IMR-90 (cell line): ENCODE data around the gene RELN. TPM values are rescaled to one million over a fixed set of nuclear protein-coding genes. Genes with fewer than 3 reads are reported as not detected.

ENCODE experiments used
- ATAC-seq: fragments of 200-7000 bp; cut with Tn5 transposase; 2 replicates; pipeline ENCODE4 v1.9.1; 2020; ENCODE audit warnings: low read depth, mild to moderate bottlenecking, moderate library complexity
- BruUV-seq: library from RNA; stranded (reverse); fragments of 400-500 nt; replicated peaks from 2 replicates; lab custom pipeline; 2021; lab: Mats Ljungman, UMichigan
- CTCF ChIA-PET: fragments of 300-600 bp; formaldehyde crosslinking; extraction: SDS; loops from one replicate; lab custom pipeline; 2021; ENCODE audit warnings: antibody characterized with exemption; lab: Yijun Ruan, JAX
- POLR2A ChIA-PET: fragments of 300-600 bp; sonication (Branson Sonifier 250); formaldehyde crosslinking; loops from one replicate; lab custom pipeline; 2022; ENCODE audit warnings: antibody characterized with exemption; ENCODE audit not compliant: unreplicated experiment; lab: Charles Lee
- DNase-seq: peaks from one replicate; pipeline ENCODE4 v3.0.0; 2013
- H2AFZ ChIP-seq: replicated peaks from 2 replicates; pipeline ENCODE3; 2013; ENCODE audit warnings: low read length, mild to moderate bottlenecking; ENCODE audit not compliant: poor library complexity
- H2AK5ac ChIP-seq: 2 replicates; pipeline ENCODE4 v1.6.1; 2013; ENCODE audit warnings: low read depth, low read length, inconsistent platforms
- H2AK9ac ChIP-seq: replicated peaks from 2 replicates; pipeline ENCODE3; 2013; ENCODE audit warnings: mild to moderate bottlenecking, low read depth, low read length, moderate library complexity; ENCODE audit not compliant: poor library complexity
- H2BK120ac ChIP-seq: 2 replicates; pipeline ENCODE4 v1.6.1; 2013; ENCODE audit warnings: low read depth, low read length, inconsistent platforms
- H2BK15ac ChIP-seq: 3 replicates; pipeline ENCODE4 v1.6.1; 2013; ENCODE audit warnings: low read depth, low read length, inconsistent platforms
- H2BK20ac ChIP-seq: 2 replicates; pipeline ENCODE4 v1.6.1; 2013; ENCODE audit warnings: low read depth, mild to moderate bottlenecking, inconsistent platforms, low read length, moderate library complexity
- H2BK5ac ChIP-seq: 2 replicates; pipeline ENCODE4 v1.6.1; 2013; ENCODE audit warnings: mild to moderate bottlenecking, low read depth, low read length, inconsistent platforms; ENCODE audit not compliant: poor library complexity, severe bottlenecking
- H3K14ac ChIP-seq: replicated peaks from 2 replicates; pipeline ENCODE4 v1.6.1; 2013; ENCODE audit warnings: low read depth, low read length, inconsistent platforms
- H3K18ac ChIP-seq: 2 replicates; pipeline ENCODE4 v1.6.1; 2013; ENCODE audit warnings: low read depth, low read length, control low read depth
- H3K23ac ChIP-seq: 2 replicates; pipeline ENCODE4 v1.6.1; 2013; ENCODE audit warnings: low read depth, low read length, inconsistent platforms
- H3K27ac ChIP-seq: 2 replicates; pipeline ENCODE4 v1.5.1; 2013; ENCODE audit warnings: mild to moderate bottlenecking, control low read depth, low read length; ENCODE audit not compliant: insufficient read depth
- H3K27me3 ChIP-seq: 2 replicates; pipeline ENCODE4 v1.6.1; 2013; ENCODE audit warnings: low read length; ENCODE audit not compliant: control insufficient read depth, insufficient read depth
- H3K36me3 ChIP-seq: 2 replicates; pipeline ENCODE4 v1.6.1; 2013; ENCODE audit warnings: low read length, mixed read lengths; ENCODE audit not compliant: control insufficient read depth, insufficient read depth
- H3K4ac ChIP-seq: 2 replicates; pipeline ENCODE4 v1.6.1; 2013; ENCODE audit warnings: low read depth, low read length, inconsistent platforms
- H3K4me1 ChIP-seq: 2 replicates; pipeline ENCODE4 v1.6.1; 2013; ENCODE audit warnings: low read length, mixed read lengths; ENCODE audit not compliant: control insufficient read depth, insufficient read depth
- H3K4me2 ChIP-seq: 2 replicates; pipeline ENCODE4 v1.6.1; 2013; ENCODE audit warnings: low read depth, mild to moderate bottlenecking, control low read depth, low read length, moderate library complexity
- H3K4me3 ChIP-seq: 2 replicates; pipeline ENCODE4 v1.5.1; 2013; ENCODE audit warnings: low read depth, mild to moderate bottlenecking, control low read depth, low read length, moderate library complexity; ENCODE audit not compliant: insufficient read depth
- H3K56ac ChIP-seq: 2 replicates; pipeline ENCODE4 v1.6.1; 2013; ENCODE audit warnings: low read length, inconsistent platforms; ENCODE audit not compliant: insufficient read depth; ENCODE audit errors: extremely low read depth
- H3K79me1 ChIP-seq, 2 experiments: 2 replicates each; pipeline ENCODE4 v1.6.1; 2013; ENCODE audit warnings: low read length in 2 of 2, inconsistent platforms in 1 of 2, low read depth in 1 of 2
- H3K9ac ChIP-seq: 2 replicates; pipeline ENCODE4 v1.6.1; 2013; ENCODE audit warnings: low read depth, low read length, control low read depth
- H3K9me1 ChIP-seq: 2 replicates; pipeline ENCODE4 v1.6.1; 2013; ENCODE audit warnings: low read length, inconsistent platforms; ENCODE audit not compliant: insufficient read depth
- H3K9me3 ChIP-seq: 2 replicates; pipeline ENCODE4 v1.6.1; 2013; ENCODE audit warnings: low read length; ENCODE audit not compliant: control insufficient read depth, insufficient read depth
- H4K20me1 ChIP-seq: 2 replicates; pipeline ENCODE4 v1.6.1; 2013; ENCODE audit warnings: low read length, inconsistent platforms; ENCODE audit not compliant: insufficient read depth
- H4K5ac ChIP-seq: 2 replicates; pipeline ENCODE4 v1.6.1; 2013; ENCODE audit warnings: mild to moderate bottlenecking, low read depth, low read length, control low read depth
- H4K8ac ChIP-seq, 2 experiments: 2 replicates each; pipeline ENCODE4 v1.6.1; 2013; ENCODE audit warnings: low read depth in 2 of 2, low read length in 2 of 2, control low read depth in 1 of 2, inconsistent platforms in 1 of 2
- H4K91ac ChIP-seq: 2 replicates; pipeline ENCODE4 v1.6.1; 2013; ENCODE audit warnings: low read depth, low read length, inconsistent platforms; ENCODE audit not compliant: insufficient read depth
- BHLHE40 ChIP-seq: fragments of 150-350 bp; IDR thresholded peaks from 2 replicates; pipeline ENCODE4 v1.6.1; 2016; ENCODE audit warnings: mild to moderate bottlenecking, low read depth, low read length
- CEBPB ChIP-seq: IDR thresholded peaks from 2 replicates; pipeline ENCODE4 v1.6.1; 2012; ENCODE audit warnings: low read depth, low read length, improper control_type of control experiment
- MXI1 ChIP-seq: IDR thresholded peaks from 2 replicates; pipeline ENCODE4 v1.6.1; 2012; ENCODE audit warnings: low read depth, mild to moderate bottlenecking, low read length, moderate library complexity, borderline replicate concordance
- POLR2A ChIP-seq: IDR thresholded peaks from 2 replicates; pipeline ENCODE4 v1.6.1; 2012; ENCODE audit warnings: mild to moderate bottlenecking, low read depth, low read length
- RAD21 ChIP-seq: IDR thresholded peaks from 2 replicates; pipeline ENCODE4 v1.6.1; 2012; ENCODE audit warnings: low read length, improper control_type of control experiment
- RCOR1 ChIP-seq: IDR thresholded peaks from 2 replicates; pipeline ENCODE4 v1.6.1; 2012; ENCODE audit warnings: mild to moderate bottlenecking, low read length, improper control_type of control experiment; ENCODE audit not compliant: insufficient replicate concordance
- WGBS, 2 experiments: methylation state at CpG; one replicate each; pipeline versions ENCODE4 v1.1.5 to v1.1.7; 2013; ENCODE audit warnings: missing lambda C conversion rate in 2 of 2; ENCODE audit not compliant: insufficient read length in 1 of 2; ENCODE audit errors: extremely low coverage in 2 of 2; 5-methylcytosine and 5-hydroxymethylcytosine counted together
- dilution Hi-C: fragments of 300-500 bp; cut with HindIII; formaldehyde crosslinking; loops from one replicate; pipeline ENCODE4 v1.14.3; 2018; ENCODE audit warnings: low sequenced_read_pairs; ENCODE audit not compliant: unreplicated experiment
- in situ Hi-C: fragments of 300-500 bp; cut with MboI; formaldehyde crosslinking; loops from 3 replicates; pipeline ENCODE4 v1.14.3; 2019; ENCODE audit warnings: low sequenced_read_pairs, inconsistent platforms, mixed read lengths
- intact Hi-C: fragments of 100-400 bp; cut with micrococcal nuclease; formaldehyde crosslinking; loops from 2 replicates; pipeline ENCODE4 v1.10.0; 2022
- polyA plus RNA-seq, 3 experiments: library from polyadenylated mRNA; depleted of rRNA; stranded (reverse); fragments of >200 nt; gene quantifications; 2 replicates each; pipeline ENCODE4 v1.2.3, GENCODE V29; 2012; ENCODE audit warnings: low replicate concordance in 1 of 3
- total RNA-seq: library from RNA; depleted of rRNA; stranded (reverse); fragments of >200 nt; gene quantifications from 2 replicates; pipeline ENCODE4 v1.2.3, GENCODE V29; 2012
- TF ChIP-seq, protein P1 (sequence below): conservative IDR thresholded peaks from 2 replicates; pipeline ENCODE4 v1.5.1; 2012; ENCODE audit warnings: mild to moderate bottlenecking, low read depth, low read length, improper control_type of control experiment
- TF ChIP-seq, protein P2 (sequence below): fragments of 150-350 bp; IDR thresholded peaks from 2 replicates; pipeline ENCODE4 v1.6.1; 2017; ENCODE audit warnings: mild to moderate bottlenecking, antibody characterized with exemption, low read length, low read depth
- TF ChIP-seq, protein P3 (sequence below): fragments of 150-350 bp; IDR thresholded peaks from 2 replicates; pipeline ENCODE4 v1.6.1; 2016; ENCODE audit warnings: low read depth, mild to moderate bottlenecking, low read length, moderate library complexity, borderline replicate concordance

The RELN gene
- total and polyA plus RNA-seq, 2 of the 4 experiments (the other 2 are of a cell fraction): 14.7 to 23.7 TPM

DNA sequence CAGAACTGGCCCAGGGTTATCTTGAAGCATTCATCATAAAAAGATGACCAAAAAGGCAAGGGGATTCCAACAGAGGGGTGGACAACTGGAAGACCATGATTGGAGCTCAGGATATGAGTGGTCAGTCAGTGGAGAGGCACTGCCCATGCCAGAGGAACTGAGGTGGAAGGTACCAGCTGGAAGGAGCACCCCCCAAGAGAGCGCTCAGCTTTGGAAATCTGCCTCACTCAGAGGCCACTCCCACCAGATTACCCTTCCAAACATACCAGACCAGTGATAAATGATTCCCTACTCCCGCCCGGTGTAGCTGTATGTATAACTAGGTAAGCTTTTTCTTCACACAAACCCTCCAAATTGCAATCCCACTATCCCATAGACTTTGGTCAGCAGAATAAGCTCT lies 286.5 kb downstream of the RELN start:
- no peak overlapping the region for H3K27ac ChIP-seq
- no peak overlapping the region for H2BK120ac ChIP-seq
- no peak overlapping the region for H4K5ac ChIP-seq
- no peak overlapping the region for H2BK5ac ChIP-seq
- no peak overlapping the region for H3K18ac ChIP-seq
- DNase-seq: no peak
- H3K56ac ChIP-seq: no peak overlapping the region
- TF ChIP-seq, protein P1, sequence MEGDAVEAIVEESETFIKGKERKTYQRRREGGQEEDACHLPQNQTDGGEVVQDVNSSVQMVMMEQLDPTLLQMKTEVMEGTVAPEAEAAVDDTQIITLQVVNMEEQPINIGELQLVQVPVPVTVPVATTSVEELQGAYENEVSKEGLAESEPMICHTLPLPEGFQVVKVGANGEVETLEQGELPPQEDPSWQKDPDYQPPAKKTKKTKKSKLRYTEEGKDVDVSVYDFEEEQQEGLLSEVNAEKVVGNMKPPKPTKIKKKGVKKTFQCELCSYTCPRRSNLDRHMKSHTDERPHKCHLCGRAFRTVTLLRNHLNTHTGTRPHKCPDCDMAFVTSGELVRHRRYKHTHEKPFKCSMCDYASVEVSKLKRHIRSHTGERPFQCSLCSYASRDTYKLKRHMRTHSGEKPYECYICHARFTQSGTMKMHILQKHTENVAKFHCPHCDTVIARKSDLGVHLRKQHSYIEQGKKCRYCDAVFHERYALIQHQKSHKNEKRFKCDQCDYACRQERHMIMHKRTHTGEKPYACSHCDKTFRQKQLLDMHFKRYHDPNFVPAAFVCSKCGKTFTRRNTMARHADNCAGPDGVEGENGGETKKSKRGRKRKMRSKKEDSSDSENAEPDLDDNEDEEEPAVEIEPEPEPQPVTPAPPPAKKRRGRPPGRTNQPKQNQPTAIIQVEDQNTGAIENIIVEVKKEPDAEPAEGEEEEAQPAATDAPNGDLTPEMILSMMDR: no peak
- TF ChIP-seq MXI1 (no peak), RCOR1 (no peak), CEBPB (no peak), BHLHE40 (no peak), RAD21 (no peak), POLR2A (no peak)
- TF ChIP-seq, protein P2, sequence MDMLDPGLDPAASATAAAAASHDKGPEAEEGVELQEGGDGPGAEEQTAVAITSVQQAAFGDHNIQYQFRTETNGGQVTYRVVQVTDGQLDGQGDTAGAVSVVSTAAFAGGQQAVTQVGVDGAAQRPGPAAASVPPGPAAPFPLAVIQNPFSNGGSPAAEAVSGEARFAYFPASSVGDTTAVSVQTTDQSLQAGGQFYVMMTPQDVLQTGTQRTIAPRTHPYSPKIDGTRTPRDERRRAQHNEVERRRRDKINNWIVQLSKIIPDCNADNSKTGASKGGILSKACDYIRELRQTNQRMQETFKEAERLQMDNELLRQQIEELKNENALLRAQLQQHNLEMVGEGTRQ: no peak
- TF ChIP-seq, protein P3, sequence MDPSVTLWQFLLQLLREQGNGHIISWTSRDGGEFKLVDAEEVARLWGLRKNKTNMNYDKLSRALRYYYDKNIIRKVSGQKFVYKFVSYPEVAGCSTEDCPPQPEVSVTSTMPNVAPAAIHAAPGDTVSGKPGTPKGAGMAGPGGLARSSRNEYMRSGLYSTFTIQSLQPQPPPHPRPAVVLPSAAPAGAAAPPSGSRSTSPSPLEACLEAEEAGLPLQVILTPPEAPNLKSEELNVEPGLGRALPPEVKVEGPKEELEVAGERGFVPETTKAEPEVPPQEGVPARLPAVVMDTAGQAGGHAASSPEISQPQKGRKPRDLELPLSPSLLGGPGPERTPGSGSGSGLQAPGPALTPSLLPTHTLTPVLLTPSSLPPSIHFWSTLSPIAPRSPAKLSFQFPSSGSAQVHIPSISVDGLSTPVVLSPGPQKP: no peak
- ChIA-PET CTCF (interaction anchor here (0.7 kb wide), 1 partner anchor 14 kb away, joined by 5 read pairs; no protein-coding TSS in a partner anchor), POLR2A (no interaction called here)
- no CpG with 5 or more reads among the region's 3 CpGs for whole genome bisulfite sequencing, 2 experiments
- H3K4me3 ChIP-seq: no peak overlapping the region
- H2AK5ac ChIP-seq: peak overlapping the region; percentile 91; the same call in 1 of the 2 replicates
- H4K20me1 ChIP-seq: no peaks in the 10 kb centered on the region
- dilution Hi-C loops (no loop called here), in situ Hi-C loops (no loop called here), intact Hi-C loops (no loop called here)
- H3K27me3 ChIP-seq: no peaks in the 10 kb centered on the region
- H3K23ac ChIP-seq: no peak overlapping the region
- H4K8ac ChIP-seq: no peak overlapping the region
- H2BK20ac ChIP-seq: no peak overlapping the region
- H3K4ac ChIP-seq: no peak overlapping the region
- H3K14ac ChIP-seq: no peak overlapping the region
- no peaks in the 10 kb centered on the region; the same call in 1 of the 2 replicates for H3K9me1 ChIP-seq
- no peaks in the 10 kb centered on the region for H3K9me3 ChIP-seq
- peak overlapping the region; percentile 12 for H2AK9ac ChIP-seq
- H3K36me3 ChIP-seq: no peaks in the 10 kb centered on the region
- peaks cover 7% of the 10 kb centered on the region for H3K4me1 ChIP-seq
- H3K9ac ChIP-seq: no peak overlapping the region
- no peak overlapping the region for H2AFZ ChIP-seq
- no peaks in the 10 kb centered on the region for H3K79me1 ChIP-seq
- no peak overlapping the region for H3K4me2 ChIP-seq
- no peak for ATAC-seq
- BruUV-seq: no TSS peak
- H4K91ac ChIP-seq: no peak overlapping the region
- H2BK15ac ChIP-seq: 0 out of 3 replicates have a peak overlapping the region, but pooled peaks have one; percentile 19
